ENCODE data around the gene ADK. TPM values are rescaled to one million over a fixed set of nuclear protein-coding genes. Genes with fewer than 3 reads are reported as not detected.

Gene ADK
- total and polyA plus RNA-seq, 11 donors: 20.8 to 55.5 (median 39.8) TPM

GRCh38 chr10:74623786-74624185, 472.8 kb downstream of the ADK start:
- 80 to 88% (median 87%) methylated on average over 2 of the region's 2 CpGs for WGBS, 4 donors
- H3K27ac ChIP-seq: no peak overlapping the region
- no peaks in the 10 kb centered on the region for H3K27me3 ChIP-seq
- no peak for DNase-seq
- no peak overlapping the region for H3K4me3 ChIP-seq
- H3K4me1 ChIP-seq: no peaks in the 10 kb centered on the region
- H3K9me3 ChIP-seq: peaks cover 0 to 18% (median 2%) of the 10 kb centered on the region in 12 donors
- H3K36me3 ChIP-seq: no peaks in the 10 kb centered on the region
- ATAC-seq: no peak
- intact Hi-C loops (cut with DNase I): no loop called here
- no peak for TF ChIP-seq CTCF (IDR thresholded peaks at IDR 0.05)
- no peak for TF ChIP-seq POLR2A (IDR thresholded peaks at IDR 0.05)

- Histone ChIP-seq H3K4me3 (no peak overlapping the region), H3K27ac (no peak overlapping the region), H3K36me3 (no peaks in the 10 kb centered on the region), H3K9me3 (peaks cover 0 to 18% (median 2%) of the 10 kb centered on the region in 12 donors), H3K27me3 (no peaks in the 10 kb centered on the region), H3K4me1 (no peaks in the 10 kb centered on the region)
- intact Hi-C loops (cut with DNase I): no loop called here
- no peak for DNase-seq
- 86 to 90% (median 89%) methylated on average over 1 of the region's 1 CpG for WGBS, 4 donors
- ATAC-seq: no peak
- TF ChIP-seq CTCF (IDR thresholded peaks at IDR 0.05): no peak
- TF ChIP-seq POLR2A (IDR thresholded peaks at IDR 0.05): no peak
These were observed 473.5 kb downstream of the ADK start for GRCh38 chr10:74624501-74624900.

- intact Hi-C loops (cut with DNase I): no loop called here
- ATAC-seq: no peak
- Histone ChIP-seq H3K27ac (no peak overlapping the region), H3K4me1 (no peaks in the 10 kb centered on the region), H3K9me3 (no peaks in the 10 kb centered on the region), H3K27me3 (no peaks in the 10 kb centered on the region), H3K36me3 (no peaks in the 10 kb centered on the region), H3K4me3 (no peak overlapping the region)
- WGBS, 4 donors: 76 to 88% (median 80%) methylated on average over 2 of the region's 2 CpGs
- DNase-seq: no peak
- TF ChIP-seq CTCF (IDR thresholded peaks at IDR 0.05) (no peak), POLR2A (IDR thresholded peaks at IDR 0.05) (no peak)
These were observed 477.1 kb downstream of the ADK start for GRCh38 chr10:74628136-74628535.

GRCh38 chr10:74634995-74635536, 484.0 kb downstream of the ADK start:
- DNase-seq (no peak), ATAC-seq (no peak)
- intact Hi-C loops (cut with DNase I): no loop called here
- Histone ChIP-seq H3K36me3 (no peaks in the 10 kb centered on the region), H3K9me3 (peaks cover 0 to 21% (median 10%) of the 10 kb centered on the region in 12 donors), H3K4me1 (peaks cover 0 to 4% (median 0%) of the 10 kb centered on the region in 12 donors), H3K27ac (no peak overlapping the region), H3K4me3 (no peak overlapping the region), H3K27me3 (no peaks in the 10 kb centered on the region)
- TF ChIP-seq CTCF (IDR thresholded peaks at IDR 0.05) (no peak), POLR2A (IDR thresholded peaks at IDR 0.05) (no peak)

All from heart left ventricle (tissue), 16 donors.